Loucy (cell line): Measurements from ENCODE around the gene CPEB3.
"Not testable (repeated sequence)": the region's sequence is repeated elsewhere in the genome, so short reads cannot be mapped to it uniquely, and the experiment has no call there.

ENCODE experiments used
- H2AFZ ChIP-seq: fragments of 200-600 bp; sonication (generic); 2 replicates; pipeline ENCODE4 v1.6.0; 2016; ENCODE audit warnings: antibody characterized with exemption, mild to moderate bottlenecking, low read length, moderate library complexity
- H3F3A ChIP-seq: fragments of 200-600 bp; 2 replicates; pipeline ENCODE4 v1.6.0; 2016; ENCODE audit warnings: antibody characterized with exemption, low read depth, mild to moderate bottlenecking
- H3K27me3 ChIP-seq: fragments of 200-600 bp; sonication (generic); 2 replicates; pipeline ENCODE4 v1.6.1; 2014; ENCODE audit warnings: low read length, mild to moderate bottlenecking; ENCODE audit not compliant: insufficient read depth, poor library complexity, severe bottlenecking
- H3K36me3 ChIP-seq: fragments of 200-600 bp; sonication (generic); 2 replicates; pipeline ENCODE4 v1.6.1; 2016; ENCODE audit warnings: low read length; ENCODE audit not compliant: insufficient read depth
- H3K4me1 ChIP-seq: fragments of 200-600 bp; sonication (generic); 2 replicates; pipeline ENCODE4 v1.5.1; 2014; ENCODE audit warnings: low read length, mild to moderate bottlenecking; ENCODE audit not compliant: insufficient read depth, poor library complexity, severe bottlenecking
- H3K4me2 ChIP-seq: fragments of 200-600 bp; sonication (generic); 2 replicates; pipeline ENCODE4 v1.6.0; 2014; ENCODE audit warnings: antibody characterized with exemption, low read length, low read depth, mild to moderate bottlenecking; ENCODE audit not compliant: poor library complexity, severe bottlenecking
- H3K4me3 ChIP-seq: fragments of 200-600 bp; sonication (generic); 2 replicates; pipeline ENCODE4 v1.5.1; 2014; ENCODE audit warnings: low read length, mild to moderate bottlenecking, mixed read lengths; ENCODE audit not compliant: poor library complexity, severe bottlenecking
- H3K79me2 ChIP-seq: fragments of 200-600 bp; sonication (generic); 2 replicates; pipeline ENCODE4 v1.6.1; 2014; ENCODE audit warnings: low read length; ENCODE audit not compliant: insufficient read depth
- H3K9ac ChIP-seq: fragments of 200-600 bp; sonication (generic); 2 replicates; pipeline ENCODE4 v1.6.0; 2014; ENCODE audit warnings: mild to moderate bottlenecking, low read depth, low read length, moderate library complexity; ENCODE audit not compliant: poor library complexity, severe bottlenecking
- H3K9me2 ChIP-seq: fragments of 200-600 bp; sonication (generic); replicated peaks from 2 replicates; pipeline ENCODE4 v1.6.1; 2016; ENCODE audit warnings: low read depth, low read length, mixed read lengths
- H3K9me3 ChIP-seq: fragments of 200-600 bp; sonication (generic); 2 replicates; pipeline ENCODE4 v1.6.1; 2014; ENCODE audit warnings: mild to moderate bottlenecking, antibody characterized with exemption, low read length, low read depth; ENCODE audit not compliant: insufficient read depth
- H4K20me1 ChIP-seq: fragments of 200-600 bp; sonication (generic); 2 replicates; pipeline ENCODE4 v1.6.0; 2014; ENCODE audit warnings: antibody characterized with exemption, low read length, mild to moderate bottlenecking; ENCODE audit not compliant: insufficient read depth, poor library complexity, severe bottlenecking
- CTCF ChIP-seq: fragments of 200-600 bp; sonication (generic); conservative IDR thresholded peaks from 2 replicates; pipeline ENCODE4 v1.5.1; 2014; ENCODE audit warnings: mild to moderate bottlenecking, antibody characterized with exemption, low read length
- EZH2phosphoT487 ChIP-seq: fragments of 200-600 bp; IDR thresholded peaks from 2 replicates; pipeline ENCODE4 v1.6.1; 2018; ENCODE audit warnings: antibody characterized with exemption, mild to moderate bottlenecking, moderate library complexity, borderline replicate concordance

Gene CPEB3

GRCh38 chr10:92146107-92146506 is 144.8 kb downstream of the CPEB3 start:
- Histone ChIP-seq H4K20me1 (no peaks in the 10 kb centered on the region), H3K4me3 (no peak overlapping the region), H2AFZ (no peak overlapping the region), H3F3A (no peaks in the 10 kb centered on the region), H3K9ac (no peak overlapping the region), H3K9me2 (no peaks in the 10 kb centered on the region), H3K36me3 (no peaks in the 10 kb centered on the region), H3K9me3 (no peaks in the 10 kb centered on the region), H3K4me1 (peaks cover 3% of the 10 kb centered on the region), H3K27me3 (no peaks in the 10 kb centered on the region), H3K79me2 (no peaks in the 10 kb centered on the region), H3K4me2 (no peak overlapping the region)
- TF ChIP-seq EZH2phosphoT487 (no peak), CTCF (no peak)

DNA sequence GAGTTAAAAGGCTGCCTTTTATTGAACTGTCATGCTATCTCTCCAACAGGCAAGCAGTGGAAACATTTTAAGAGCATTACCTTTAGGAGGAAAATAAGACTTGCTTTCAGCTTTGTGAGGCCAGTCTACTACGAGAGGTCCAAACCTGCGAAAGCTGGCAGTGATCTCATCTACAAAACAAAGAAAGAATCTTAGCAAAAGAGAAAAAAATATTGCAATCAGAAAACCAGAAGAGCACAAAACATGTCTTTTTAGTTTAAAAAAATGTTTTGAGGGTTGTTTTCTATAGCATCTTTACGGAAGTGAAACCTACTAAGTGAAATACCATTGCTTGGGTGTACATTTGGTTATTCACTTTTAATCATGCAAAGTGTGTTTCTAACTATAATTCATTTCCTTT is 147.9 kb downstream of the CPEB3 start:
- H3K27me3 ChIP-seq = no peaks in the 10 kb centered on the region
- no peak overlapping the region for H3K4me3 ChIP-seq
- H3K36me3 ChIP-seq = no peaks in the 10 kb centered on the region
- no peaks in the 10 kb centered on the region for H4K20me1 ChIP-seq
- H3K4me2 ChIP-seq = no peak overlapping the region
- no peak overlapping the region for H2AFZ ChIP-seq
- no peaks in the 10 kb centered on the region for H3F3A ChIP-seq
- peaks cover 3% of the 10 kb centered on the region for H3K4me1 ChIP-seq
- TF ChIP-seq CTCF = no peak
- no peak for TF ChIP-seq EZH2phosphoT487
- no peaks in the 10 kb centered on the region for H3K9me2 ChIP-seq
- no peaks in the 10 kb centered on the region for H3K9me3 ChIP-seq
- no peak overlapping the region for H3K9ac ChIP-seq
- H3K79me2 ChIP-seq = no peaks in the 10 kb centered on the region

DNA sequence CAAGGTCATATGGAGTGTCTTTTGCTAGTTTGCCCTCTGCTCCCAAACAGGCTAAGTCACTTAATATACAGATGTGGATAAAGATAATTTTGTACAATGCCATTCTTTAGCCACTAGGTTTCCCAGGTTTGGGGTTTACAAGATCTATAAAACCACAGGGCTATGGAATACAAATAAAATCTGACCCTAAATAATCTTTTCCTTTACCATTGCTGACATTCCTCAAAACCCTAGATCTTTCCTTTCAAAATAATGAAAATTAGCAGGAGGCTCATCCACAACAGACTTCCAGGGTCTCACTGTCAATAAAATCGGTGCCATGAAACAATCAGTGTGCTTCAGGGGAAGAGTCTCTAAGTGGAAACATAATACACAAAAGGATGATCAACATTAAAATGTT is 148.4 kb downstream of the CPEB3 start:
- no peaks in the 10 kb centered on the region for H3K9me3 ChIP-seq
- no peaks in the 10 kb centered on the region for H3K79me2 ChIP-seq
- 0 out of 2 replicates have a peak, but pooled peaks have one; percentile 18 for TF ChIP-seq CTCF
- no peak for TF ChIP-seq EZH2phosphoT487
- H3K4me2 ChIP-seq = no peak overlapping the region
- peaks cover 3% of the 10 kb centered on the region for H3K4me1 ChIP-seq
- no peaks in the 10 kb centered on the region for H3K27me3 ChIP-seq
- no peaks in the 10 kb centered on the region for H3K36me3 ChIP-seq
- H3K9ac ChIP-seq = no peak overlapping the region
- H3K9me2 ChIP-seq = no peaks in the 10 kb centered on the region
- no peak overlapping the region for H3K4me3 ChIP-seq
- no peaks in the 10 kb centered on the region for H4K20me1 ChIP-seq
- no peak overlapping the region for H2AFZ ChIP-seq
- H3F3A ChIP-seq = no peaks in the 10 kb centered on the region

DNA sequence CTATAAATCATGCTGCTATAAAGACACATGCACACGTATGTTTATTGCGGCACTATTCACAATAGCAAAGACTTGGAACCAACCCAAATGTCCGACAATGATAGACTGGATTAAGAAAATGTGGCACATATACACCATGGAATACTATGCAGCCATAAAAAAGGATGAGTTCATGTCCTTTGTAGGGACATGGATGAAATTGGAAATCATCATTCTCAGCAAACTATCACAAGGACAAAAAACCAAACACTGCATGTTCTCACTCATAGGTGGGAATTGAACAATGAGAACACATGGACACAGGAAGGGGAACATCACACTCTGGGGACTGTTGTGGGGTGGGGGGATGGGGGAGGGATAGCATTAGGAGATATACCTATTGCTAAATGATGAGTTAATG is 149.7 kb downstream of the CPEB3 start:
- H3K79me2 ChIP-seq, H3K4me1 ChIP-seq, H3K36me3 ChIP-seq, H3K4me2 ChIP-seq, H3K9me2 ChIP-seq, H3K9me3 ChIP-seq, H3K27me3 ChIP-seq, H2AFZ ChIP-seq, H3F3A ChIP-seq, H4K20me1 ChIP-seq, H3K4me3 ChIP-seq, H3K9ac ChIP-seq: not testable (repeated sequence)

DNA sequence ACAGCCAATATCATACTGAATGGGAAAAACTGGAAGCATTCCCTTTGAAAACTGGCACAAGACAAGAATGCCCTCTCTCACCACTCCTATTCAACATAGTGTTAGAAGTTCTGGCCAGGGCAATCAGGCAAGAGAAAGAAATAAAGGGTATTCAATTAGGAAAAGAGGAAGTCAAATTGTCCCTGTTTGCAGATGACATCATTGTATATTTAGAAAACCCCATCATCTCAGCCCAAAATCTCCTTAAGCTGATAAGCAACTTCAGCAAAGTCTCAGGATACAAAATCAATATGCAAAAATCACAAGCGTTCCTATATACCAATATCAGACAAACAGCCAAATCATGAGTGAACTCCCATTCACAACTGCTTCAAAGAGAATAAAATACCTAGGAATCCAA is 156.8 kb downstream of the CPEB3 start:
- not testable (repeated sequence) for H3K4me2 ChIP-seq, H3K4me1 ChIP-seq, H3K79me2 ChIP-seq, H2AFZ ChIP-seq, H3K9me2 ChIP-seq, H4K20me1 ChIP-seq, H3K9me3 ChIP-seq, H3F3A ChIP-seq, H3K36me3 ChIP-seq, H3K9ac ChIP-seq, H3K4me3 ChIP-seq, H3K27me3 ChIP-seq
